Glomerular visceral epithelial cell (primary cell): ENCODE data around the gene NDST3.
A peak's percentile ranks its signal among the peaks of the same experiment; 100 is the strongest.
"Not testable (repeated sequence)": the region's sequence is repeated elsewhere in the genome, so short reads cannot be mapped to it uniquely, and the experiment has no call there.

ENCODE experiments used
- DNase-seq: peaks from one replicate; pipeline ENCODE4 v3.0.0-alpha.2; 2016; ENCODE audit errors: extremely low spot score

NDST3 gene

DNA sequence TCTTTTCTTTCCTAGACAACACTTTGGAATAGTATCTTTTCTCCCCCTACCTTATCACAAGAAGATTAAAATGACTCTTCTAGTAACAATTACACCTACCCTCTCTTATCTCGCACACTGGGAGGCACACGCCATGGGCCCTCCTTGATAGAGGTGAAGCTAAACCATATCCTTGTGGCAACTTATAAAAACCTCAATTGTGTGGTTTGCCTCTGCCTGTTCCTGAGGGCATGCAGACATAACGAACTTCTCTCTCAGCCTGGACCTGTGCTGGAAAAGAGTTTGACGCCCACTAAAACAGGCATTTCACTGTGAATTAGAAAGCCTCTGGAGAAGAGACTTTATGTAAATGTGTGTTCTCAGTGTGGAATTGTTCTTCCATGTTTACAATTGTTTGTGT is 141.2 kb downstream of the NDST3 start:
- DNase-seq = no peak

DNA sequence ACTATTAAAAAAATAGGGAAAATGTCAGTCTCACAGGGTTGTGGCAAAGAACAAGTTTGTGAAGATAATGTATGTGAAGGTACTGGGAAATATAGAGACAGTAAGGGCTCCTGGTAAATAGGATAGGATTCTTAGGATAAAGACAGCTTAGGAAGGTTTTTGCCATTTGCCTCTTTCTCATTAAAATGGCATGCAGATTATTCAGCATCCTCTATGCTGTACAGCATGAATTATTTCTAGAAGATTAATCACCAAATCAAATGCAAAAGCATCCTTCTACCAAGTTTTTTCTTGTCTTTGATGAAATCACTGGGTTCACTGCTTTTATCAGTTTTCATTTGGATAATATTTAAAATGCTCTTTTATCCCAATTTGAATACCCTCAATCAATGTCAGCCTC is 142.8 kb downstream of the NDST3 start:
- no peak for DNase-seq

DNA sequence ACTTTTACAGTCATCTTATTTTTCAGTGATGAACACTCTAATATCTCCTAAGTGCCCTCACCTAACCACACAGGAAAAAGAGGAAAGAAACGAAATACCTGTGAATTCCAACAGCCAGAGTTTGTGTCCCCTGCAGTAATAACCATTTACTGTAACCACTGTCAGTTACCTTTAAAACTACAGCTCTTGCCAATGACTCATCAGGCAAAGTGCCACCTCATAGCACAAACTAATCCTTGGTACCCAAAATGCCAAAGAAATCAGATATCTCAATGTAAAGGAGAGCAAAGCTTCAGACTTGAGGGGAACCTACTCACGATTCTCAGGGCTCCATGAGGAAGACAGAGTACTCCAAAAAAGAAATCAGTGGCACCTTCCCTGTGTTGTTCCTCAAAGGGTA is 146.5 kb downstream of the NDST3 start:
- DNase-seq = peak; percentile 11

DNA sequence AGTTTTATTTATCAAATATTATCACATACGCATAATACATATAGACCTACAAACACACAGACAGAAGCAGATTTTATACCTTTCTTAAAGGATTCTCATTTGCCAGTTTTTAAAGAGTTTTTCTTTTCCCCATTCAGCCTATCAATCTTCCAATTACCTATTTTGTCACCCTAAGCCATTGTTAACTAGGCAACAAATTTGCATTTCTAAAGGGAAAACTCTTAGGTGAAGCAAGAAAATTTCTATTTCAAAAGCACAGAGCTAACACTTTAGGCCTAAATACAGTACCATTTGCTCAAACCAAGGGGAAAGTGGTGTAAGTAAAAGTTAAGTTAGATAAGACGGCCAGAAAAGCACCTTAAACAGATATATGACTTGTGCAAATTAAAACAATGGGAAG is 156.6 kb downstream of the NDST3 start:
- no peak for DNase-seq

DNA sequence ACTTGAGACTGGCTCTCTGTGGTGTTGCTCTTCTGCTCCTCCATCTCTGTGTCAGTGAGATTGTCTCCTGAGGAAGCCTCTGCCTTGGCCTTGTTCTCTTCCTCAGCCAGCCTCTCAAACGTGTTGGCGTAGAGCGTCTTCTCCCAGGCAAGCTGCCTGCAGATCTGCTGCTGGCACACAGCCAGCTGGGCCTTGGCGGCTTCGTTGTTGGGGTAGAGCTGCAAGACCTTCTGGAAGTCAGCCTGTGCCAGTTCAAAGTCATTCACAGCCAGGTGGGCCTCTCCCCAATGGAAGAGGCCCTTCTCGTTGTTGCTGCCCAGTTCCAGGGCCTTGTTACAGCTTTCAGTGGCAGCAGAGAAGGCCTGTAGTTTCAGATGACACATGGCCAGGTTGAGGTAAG is 159.1 kb downstream of the NDST3 start:
- no peak for DNase-seq

DNA sequence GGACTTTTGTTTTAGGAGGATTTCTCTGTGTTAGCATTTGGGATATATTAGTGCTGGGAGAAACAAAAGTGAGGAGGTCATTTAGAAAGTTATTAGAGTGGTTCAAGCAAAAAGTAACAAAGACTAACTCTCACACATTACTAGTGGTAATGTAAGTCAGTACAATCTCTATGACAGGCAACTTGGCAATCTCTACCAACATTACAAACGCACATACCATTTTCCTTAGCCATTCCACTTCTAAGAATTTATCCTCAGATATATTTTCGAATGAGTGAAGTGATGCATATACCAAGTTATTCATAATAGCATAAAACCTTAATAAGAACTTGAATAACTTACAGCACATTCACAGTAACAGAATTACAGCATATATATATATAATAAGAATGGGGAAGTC is 172.3 kb downstream of the NDST3 start:
- no peak for DNase-seq

DNA sequence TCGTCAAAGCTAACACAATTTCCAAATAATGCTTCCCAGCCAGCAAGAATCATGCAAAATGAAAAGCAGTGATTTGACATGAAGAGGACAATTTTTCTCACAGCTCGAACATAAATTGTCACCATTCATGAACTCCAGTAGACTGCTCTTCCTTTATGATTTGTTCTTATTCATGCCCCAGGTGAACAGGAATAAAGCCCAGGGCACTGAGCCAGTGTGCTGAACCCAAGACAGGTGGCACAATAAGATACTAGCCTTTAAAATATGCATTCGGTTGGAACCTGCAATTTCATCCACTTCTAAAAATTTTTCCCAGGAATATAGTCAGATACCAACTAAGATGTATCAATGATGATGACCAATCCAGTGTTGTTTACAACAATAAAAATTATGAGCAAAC is 178.8 kb downstream of the NDST3 start:
- DNase-seq = no peak

DNA sequence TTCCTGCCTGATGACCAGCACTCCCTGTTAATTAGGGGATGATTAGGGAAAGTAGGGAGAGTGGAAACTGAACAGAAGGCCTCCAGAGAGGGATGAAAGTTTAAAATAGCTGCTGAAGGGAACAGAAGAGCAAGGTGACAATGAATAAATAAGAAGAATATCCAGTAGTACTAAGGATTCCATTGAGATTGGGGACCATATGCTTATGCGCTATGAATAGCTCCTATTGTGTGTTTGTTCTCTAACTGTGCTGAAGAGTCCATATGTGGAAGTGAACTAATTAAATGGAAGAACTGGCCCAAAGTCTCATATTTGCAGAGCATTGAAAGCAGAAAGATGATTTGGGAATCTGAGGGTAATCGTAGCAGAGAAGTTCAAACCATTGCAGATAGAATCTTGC is 181.5 kb downstream of the NDST3 start:
- no peak for DNase-seq

DNA sequence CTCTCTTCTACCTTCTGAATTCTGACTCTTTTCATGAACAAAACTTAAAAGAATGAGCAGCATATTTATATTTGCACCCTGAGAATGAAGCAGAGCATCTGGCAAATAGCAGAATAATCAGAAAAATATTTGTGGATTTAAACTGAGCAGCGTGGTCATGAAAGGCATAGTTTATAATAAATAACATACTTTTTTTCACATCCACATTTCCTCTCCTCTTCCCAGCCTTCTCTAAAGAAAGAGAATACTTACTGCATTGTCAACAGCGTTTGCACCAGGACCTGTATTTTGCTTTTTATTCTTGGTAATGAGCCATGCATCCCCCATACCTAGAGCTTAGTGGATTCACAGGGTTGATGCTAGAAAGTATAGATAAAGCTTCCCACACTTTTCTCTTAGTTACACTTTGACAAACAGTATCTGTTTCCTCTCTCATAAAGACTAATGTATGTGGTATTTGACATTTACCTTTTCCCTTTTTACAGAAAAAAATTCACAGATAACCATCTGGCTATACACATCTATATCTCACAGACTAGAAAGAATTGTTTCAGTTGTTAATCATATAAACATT is 187.0 kb downstream of the NDST3 start:
- DNase-seq = no peak

DNA sequence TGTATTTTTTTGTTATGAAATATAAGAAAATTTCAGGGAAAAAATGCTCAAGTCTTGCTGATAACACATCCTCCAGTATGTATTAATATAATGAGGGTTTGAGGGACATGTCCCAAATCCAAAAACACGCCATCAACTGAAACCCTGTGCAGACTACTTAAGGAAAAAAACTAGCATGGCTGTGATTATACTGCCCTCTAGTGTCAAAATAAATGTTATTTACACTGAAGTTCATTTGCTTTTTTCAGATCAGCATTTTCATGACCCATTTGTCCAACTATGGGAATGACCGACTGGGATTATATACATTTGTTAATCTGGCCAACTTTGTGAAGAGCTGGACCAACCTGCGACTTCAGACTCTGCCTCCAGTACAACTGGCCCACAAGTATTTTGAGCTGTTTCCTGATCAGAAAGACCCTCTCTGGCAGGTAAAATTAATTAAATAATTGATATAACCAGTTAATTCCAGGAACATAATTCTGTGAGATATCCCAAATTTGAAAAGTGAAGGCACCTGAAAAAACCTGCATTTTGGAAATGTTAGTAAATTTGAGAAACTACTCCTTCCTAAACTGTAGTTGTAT is 190.1 kb downstream of the NDST3 start:
- peak; percentile 66 for DNase-seq

DNA sequence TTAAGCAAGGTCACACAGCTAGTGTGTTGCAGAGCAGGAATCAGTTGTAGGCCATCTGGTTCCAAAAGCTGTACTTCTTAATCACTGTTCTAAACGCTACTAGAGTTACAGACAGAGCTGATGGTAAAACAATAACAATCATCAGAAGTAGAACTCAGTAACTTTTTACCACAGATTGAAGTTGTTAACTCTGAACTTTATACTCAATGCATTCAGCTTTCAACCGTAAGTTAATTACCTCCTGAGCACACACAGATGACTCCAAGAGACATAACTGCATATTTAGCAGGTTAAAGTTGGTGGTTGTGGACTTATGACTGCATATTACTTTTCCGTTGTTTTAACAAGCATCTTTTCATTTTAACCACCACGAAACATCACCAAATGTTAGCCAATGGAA is 191.2 kb downstream of the NDST3 start:
- DNase-seq = no peak

DNA sequence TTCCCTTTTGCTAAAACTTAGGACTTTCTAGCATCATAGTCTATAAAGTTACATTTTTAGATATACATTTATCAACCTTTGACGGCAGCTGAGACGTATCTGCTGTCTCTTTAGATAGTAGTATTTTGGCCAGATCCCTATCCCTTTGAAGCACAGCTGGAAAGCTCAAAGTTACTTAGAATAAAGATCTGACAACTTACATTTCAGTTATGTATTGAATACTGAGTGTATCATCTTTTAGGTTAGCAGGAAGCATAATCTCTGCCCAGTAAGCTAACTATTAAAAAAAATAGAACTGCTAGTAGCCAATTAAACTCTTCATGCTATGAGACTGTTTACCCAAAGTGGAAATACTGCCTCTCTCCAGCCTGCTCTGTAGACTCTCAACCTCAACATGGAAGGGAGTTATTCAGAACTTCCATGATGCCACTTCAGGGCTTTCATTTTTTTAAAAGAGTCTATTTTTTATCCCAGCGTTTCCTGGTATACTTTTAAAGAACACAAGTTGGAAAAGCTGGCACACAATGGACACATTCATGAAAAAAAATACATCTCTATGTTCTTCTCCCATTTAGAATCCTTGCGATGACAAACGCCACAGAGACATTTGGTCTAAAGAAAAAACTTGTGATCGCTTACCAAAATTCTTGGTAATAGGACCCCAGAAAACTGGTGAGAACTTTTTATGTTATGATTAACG is 192.2 kb downstream of the NDST3 start:
- DNase-seq = no peak

DNA sequence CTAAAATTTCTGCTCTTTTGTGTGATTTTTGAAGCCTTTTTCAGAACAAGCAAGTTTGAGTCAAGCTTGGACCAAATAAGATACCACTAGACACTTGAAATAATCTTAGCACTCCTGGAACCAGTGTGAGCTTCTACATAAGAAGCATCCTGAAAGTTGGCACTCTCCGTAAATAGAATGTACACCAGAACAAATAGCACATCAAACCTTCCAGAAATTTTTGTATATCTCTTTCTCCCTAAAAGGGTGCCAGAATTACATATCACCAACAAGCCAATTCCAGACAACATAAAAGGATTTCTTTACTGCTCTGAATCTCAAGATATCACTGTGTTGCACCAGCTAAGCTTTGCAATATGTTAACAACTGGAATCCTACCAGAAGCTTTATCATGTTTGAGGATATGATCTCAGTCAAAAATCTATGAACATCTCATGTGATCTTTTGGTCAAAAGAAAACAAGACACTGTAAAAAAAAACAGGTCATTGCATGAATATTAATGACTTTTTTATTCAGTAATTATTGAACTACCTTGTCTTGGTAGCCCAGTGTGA is 201.4 kb downstream of the NDST3 start:
- DNase-seq = no peak

DNA sequence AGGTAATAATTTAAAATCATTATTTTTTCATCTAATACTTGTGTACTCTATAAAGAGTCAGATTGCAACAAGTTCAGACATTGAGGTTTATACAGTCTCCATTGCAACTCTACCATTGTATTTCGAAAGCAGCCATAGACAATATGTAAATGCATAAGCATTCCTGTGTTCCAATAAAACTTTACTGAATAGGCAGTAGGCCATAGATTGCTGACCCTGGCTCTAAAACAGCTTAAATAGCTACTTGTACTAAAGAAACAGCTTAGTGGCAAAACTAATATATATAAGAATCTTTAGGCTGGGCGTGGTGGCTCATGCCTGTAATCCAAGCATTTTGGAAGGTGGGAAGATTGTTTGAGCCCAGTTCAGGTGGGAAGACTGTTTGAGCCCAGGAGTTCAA is 203.2 kb downstream of the NDST3 start:
- no peak for DNase-seq

DNA sequence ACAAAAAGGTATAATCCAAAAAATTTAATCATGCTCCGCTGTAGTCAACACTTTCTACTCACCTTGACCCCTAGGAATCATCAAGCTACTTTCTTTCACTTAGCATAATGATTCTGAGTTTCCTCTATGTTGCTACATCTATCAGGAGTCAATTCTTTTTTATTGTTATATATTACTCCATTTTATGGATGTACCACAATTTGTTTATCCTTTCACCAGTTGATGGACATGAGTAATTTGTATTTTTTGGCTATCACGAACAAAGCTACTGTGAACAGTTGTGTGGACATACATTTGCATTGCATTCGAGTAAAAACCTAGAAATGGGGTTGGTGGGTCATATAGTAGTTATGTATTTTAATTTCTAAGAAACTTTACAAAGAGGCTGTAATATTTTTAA is 215.6 kb downstream of the NDST3 start:
- DNase-seq = no peak

DNA sequence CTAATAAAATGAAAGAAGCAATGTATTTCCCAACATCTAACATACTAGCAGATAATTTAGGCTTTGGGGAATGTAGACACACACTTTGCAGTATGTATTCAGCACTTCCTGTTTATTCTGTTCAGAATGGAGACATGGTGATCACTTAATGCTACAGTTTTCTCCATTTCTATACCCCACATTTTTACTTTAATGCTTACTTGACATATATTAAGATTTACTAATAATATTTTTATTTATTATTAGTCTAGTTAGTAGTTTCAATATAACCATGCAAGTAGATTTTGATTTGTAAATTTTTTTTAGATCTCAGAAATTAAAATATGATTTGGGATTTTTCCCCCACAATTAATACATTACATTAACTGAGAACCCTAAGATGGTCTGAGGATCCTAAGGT is 220.1 kb downstream of the NDST3 start:
- DNase-seq = no peak

DNA sequence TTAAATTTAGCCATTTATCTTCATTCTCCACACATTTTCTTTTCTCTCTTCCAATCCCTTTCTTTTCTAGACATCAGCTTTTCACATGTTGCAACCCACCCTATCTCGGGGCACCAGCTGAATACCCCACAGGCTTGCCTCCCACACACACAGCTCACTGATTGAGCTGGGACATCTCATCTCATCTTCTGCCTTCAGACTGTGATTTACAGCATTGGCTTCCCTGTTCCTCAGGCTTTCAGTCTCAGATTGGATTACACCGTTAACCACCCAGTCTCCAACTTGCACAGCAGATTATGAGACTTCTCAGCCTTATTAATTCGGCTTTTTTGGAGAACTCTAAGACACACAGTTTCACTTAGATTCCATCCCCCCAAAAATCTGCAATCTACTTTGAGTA is 224.8 kb downstream of the NDST3 start:
- DNase-seq = no peak

DNA sequence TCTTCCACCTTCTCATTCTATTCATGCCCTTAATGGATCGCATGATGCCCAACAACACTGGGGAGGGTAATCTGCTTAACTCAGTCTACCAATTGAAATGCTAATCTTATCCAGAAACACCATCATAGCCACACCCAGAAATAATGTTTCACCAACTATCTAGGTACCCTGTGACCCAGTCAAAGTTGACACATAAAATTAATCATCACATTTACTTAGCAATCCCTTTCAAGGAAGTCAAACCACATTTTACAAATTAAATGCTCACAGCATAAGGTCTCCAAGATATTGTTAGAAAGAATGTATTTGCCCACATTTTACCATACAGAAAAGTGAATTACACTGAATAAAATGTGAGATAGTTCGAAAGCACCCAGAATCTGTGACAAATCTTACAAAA is 226.0 kb downstream of the NDST3 start:
- no peak for DNase-seq

DNA sequence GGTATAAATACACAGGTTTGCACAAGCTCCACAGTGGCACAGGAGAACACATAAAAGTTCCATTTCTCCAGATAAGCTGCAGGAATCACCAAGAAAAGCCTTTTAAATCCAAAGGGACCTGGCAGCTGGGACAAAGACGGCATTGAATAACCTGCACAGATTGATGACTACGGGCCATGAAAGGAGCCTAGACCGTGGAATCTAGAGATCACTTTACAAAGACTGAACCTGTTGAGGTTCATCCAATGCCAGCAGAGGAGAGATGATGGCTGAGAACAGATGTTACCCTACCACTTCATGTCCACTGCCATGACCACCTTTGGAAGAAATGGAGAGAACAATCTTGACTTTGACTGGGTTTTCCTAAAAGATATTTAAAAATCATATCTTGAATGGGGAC is 229.8 kb downstream of the NDST3 start:
- DNase-seq = no peak

DNA sequence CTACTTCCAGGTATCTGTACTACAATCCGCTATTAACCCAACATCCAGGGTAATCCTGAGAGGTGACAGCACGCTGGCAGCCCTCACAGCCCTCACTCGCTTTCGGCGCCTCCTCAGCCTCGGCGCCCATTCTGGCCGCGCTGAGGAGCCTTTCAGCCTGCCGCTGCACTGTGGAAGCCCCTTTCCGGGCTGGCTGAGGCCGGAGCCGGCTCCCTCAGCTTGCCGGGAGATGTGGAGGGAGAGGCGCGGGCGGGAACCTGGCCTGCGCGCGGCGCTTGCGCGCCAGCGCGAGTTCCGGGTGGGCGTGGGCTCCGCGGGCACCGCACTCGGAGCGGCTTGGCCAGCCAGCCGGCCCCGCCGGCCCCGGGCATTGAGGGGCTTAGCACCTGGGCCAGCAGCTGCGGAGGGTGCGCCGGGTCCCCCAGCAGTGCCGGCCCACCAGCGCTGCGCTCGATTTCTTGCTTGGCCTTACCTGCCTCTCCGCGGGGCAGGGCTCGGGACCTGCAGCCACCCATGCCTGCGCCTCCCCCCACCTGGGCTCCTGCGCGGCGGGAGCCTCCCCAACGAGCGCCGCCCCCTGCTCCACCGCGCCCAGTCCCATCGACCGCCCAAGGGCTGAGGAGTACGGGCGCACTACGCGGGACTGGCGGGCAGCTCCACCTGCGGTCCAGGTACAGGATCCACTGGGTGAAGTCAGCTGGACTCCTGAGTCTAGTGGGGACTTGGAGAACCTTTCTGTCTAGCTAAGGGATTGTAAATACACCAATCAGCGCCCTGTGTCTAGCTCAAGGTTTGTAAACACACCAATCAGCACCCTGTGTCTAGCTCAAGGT is 231.2 kb downstream of the NDST3 start:
- peak; percentile 30 for DNase-seq

DNA sequence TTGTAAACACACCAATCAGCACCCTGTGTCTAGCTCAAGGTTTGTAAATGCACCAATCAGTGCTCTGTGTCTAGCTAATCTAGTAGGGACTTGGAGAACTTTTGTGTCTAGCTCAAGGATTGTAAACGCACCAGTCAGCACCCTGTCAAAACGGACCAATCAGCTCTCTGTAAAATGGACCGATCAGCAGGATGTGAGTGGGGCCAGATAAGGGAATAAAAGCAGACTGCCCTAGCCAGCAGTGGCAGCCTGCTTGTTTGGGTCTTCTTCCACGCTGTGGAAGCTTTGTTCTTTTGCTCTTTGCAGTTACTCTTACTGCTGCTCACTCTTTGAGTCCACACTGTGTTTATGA is 231.8 kb downstream of the NDST3 start:
- DNase-seq = not testable (repeated sequence)

DNA sequence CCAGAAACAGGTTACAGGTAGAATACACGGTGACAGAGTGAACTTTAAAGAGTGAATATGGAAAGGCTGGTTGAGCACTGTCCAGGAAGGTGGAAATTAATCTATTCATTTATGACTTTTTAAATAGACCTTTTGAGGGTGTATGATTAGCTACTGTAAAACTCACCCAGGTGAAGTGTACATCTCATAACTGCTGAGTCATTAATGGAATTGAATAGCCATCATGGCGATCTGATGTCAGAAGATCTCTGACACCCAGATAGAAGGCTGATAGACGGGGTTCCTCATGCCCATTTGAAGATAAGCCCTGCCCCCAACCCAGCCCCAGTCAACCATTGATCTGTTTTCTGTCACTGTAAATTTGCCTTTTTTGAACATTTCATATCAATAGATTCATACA is 234.5 kb downstream of the NDST3 start:
- DNase-seq = no peak

DNA sequence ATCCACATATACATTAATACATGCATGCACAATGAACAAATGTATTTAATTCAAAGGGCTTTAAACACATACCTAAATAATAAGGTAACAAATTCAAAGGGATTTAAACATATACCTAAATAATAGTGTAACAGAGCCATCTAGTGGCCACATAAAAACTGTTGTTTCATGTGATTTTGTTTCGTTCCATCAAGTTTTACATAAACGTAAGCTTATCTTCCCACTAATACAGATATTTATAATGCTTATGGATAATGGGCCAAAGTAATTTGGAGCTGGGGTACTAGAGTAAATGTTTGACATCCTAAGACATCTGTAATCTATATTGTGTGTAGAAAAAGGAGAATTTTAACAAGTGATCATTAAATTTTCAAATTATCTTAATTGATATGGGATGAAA is 236.2 kb downstream of the NDST3 start:
- peak; percentile 53 for DNase-seq
